Inferior parietal cortex (tissue), 1 donor: Measurements from ENCODE around the gene LUZP1.

Experiments
- DNase-seq: peaks from one replicate; pipeline ENCODE4 v3.0.0-alpha.2; 2016; ENCODE audit errors: extremely low spot score

LUZP1 gene

DNA sequence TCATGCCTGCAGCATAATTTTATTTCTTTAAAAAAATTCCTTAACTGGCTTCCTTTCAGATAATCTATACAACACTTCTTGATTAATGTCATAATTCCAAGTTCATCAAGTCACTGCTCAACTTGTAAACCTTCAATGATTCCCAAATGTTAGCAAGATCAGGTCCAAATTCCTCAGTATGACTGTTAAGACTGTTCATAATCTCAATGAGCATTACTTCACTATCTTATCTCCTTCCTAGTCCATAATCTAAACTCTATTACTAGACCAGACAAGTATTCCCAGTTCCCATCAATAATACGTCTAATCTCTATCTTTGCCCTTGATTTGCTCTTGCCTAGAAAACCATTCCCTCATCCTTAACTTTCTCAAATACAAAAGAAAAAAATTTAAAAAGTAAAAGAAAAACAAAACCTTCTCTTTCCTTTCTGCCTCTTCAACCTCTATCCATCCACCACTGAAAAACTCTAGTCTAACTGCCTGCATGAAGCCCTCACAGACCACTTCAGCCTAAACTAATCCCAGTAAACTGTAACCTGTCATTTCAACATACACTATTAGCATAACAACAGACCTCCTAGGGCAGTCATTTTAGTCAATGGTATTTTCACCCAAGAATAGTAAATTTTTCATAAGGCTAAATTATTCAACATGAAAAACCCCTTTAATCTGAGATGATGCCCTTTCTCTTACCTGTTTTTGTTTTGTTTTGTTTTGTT is 15.5 kb downstream of the LUZP1 start:
- DNase-seq = no peak

DNA sequence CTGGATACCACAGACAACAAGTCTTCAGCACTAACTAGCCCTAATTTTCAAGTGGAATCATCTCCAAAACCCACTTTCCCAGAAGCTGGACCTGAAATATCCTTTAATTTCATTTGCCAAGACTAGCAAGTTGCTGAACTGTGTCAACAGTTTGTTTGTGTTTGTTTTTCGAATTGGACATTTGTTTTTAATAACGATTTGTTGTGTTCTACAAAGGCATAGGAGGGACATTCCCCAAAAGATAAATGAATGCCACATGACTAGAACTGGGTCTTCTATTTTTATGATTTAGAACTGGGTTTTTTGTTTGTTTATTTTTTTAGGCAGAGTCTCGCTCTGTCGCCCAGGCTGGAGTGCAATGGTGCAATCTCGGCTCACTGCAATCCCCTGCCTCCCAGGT is 17.9 kb downstream of the LUZP1 start:
- no peak for DNase-seq

DNA sequence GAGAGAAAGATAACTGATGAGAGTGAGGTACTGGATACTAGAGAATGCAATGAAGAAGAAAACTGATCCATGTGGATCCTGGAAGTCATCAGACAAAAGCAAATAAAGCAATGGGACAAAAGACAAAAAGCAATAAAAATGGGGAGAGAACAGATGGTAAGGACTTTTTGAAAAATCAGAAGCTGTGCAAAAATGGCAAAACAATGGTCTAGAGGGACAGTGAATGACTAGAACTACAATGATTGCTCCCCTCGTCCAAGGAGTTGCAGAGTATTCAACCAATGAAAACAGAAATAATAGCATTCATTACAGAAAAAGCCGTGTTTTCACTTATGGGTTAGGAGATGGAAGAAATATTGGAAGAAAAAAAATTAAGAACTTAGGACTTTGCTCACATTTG is 18.5 kb downstream of the LUZP1 start:
- no peak for DNase-seq

GRCh38 chr1:23149114-23149513 is 19.5 kb downstream of the LUZP1 start:
- no peak for DNase-seq

- no peak for DNase-seq
Observed at GRCh38 chr1:23148084-23148483, 20.6 kb downstream of the LUZP1 start.

DNA sequence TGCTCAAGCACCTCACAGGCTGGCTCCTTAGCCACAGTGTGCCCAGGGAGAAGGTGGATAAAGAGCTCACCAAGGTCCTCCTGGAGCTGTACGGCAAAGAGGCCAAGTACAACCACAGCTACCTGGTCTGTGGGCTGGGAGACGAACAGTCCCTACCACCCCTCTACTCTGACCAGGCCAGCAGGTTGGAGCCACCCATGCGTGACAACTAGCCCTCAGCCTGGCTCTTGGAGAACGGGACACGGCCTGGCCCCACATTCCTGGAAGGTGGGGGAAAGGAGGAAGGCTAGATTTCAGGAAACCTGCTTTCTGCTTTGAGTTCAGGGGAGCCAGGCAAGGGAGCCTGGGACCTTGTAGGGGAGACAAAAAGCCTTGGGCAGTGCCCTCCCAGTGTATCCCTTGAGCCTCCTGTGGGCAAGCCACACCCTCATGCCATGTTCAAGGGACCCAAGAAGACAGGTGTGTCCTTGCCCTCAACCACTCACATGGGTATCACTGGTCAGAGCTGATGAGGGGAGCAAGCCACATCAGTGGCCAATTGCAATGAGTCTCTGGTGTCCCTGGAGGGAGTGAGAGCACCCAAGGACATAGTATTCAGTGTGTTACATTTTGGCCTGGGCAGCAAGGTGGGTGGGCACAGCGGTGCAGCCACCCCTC is 27.6 kb downstream of the LUZP1 start:
- DNase-seq = no peak

- no peak for DNase-seq
Observed at GRCh38 chr1:23135268-23135667, 33.4 kb downstream of the LUZP1 start.

GRCh38 chr1:23134055-23134454 is 34.6 kb downstream of the LUZP1 start:
- no peak for DNase-seq

DNA sequence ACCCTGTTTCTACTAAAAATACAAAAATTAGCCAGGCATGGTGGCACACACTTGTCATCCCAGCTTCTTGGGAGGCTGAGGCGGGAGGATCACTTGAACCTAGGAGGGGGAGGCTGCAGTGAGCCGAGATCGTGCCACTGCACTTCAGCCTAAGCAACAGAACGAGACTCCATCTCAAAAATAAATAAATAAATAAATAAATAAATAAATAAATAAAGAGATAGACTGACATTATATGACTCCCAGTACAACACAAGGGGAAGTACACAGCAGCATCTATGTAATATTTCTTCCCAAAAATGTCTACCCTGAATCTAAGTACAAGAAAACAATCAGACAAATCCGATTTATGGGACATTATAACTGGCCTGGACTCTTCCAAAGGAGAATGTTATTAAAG is 35.1 kb downstream of the LUZP1 start:
- DNase-seq = no peak

DNA sequence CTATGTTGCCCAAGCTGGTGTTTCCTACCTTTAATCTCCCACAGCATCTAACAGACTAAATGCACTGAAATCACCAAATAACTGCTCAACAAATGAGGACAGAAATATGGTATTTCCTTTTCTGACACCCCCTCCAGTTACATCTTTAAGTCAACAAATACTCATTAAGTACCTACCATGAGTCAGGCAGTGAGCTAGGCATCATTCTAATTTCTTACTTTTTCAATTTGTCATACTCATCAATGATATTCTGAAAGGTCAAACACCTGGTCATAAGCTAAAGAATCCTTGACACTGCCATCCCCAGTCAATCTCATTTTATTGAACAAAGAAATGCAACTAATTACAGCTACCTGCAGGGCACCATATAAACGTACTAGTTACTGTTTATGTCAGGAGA is 36.6 kb downstream of the LUZP1 start:
- DNase-seq = no peak

- no peak for DNase-seq
Observed at GRCh38 chr1:23129846-23130245, 38.8 kb downstream of the LUZP1 start.

DNA sequence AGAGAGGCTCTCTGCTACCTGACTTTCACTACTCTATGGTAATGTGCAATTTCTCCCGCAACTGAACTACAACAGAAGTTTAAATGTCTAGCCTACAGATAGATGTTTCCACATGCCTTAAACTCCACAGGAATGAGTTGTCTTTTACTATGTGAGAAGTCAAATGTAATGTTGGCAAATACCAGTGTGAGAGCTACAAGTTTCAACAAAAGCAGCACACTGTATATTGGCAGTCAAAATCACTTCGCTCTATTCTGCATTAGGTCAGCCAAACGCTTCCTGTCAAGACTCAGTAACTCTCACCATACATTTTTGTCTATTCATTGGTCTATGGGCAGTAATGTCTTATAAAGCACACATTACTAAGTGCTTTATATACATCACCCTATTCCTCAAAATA is 41.9 kb downstream of the LUZP1 start:
- no peak for DNase-seq

GRCh38 chr1:23126200-23126599 is 42.5 kb downstream of the LUZP1 start:
- DNase-seq = no peak

DNA sequence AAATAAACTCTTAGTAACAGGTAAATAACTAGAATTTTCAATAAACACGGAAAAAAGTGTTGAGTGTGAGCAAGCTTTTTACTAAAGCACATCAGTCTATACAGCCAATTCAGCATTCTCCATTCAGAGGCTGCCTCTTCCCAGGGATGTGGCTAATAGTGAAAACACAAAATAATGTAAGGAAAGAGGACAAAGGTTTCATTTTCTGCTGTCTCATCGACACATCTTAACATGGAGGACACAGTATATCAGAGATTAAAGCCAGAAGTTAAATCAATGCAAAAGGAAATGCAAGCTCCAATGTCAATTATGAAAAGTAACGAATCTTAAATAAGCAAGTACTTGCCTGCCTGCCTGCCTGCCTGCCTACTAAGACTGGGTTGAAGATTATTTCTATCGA is 43.2 kb downstream of the LUZP1 start:
- DNase-seq = no peak

DNA sequence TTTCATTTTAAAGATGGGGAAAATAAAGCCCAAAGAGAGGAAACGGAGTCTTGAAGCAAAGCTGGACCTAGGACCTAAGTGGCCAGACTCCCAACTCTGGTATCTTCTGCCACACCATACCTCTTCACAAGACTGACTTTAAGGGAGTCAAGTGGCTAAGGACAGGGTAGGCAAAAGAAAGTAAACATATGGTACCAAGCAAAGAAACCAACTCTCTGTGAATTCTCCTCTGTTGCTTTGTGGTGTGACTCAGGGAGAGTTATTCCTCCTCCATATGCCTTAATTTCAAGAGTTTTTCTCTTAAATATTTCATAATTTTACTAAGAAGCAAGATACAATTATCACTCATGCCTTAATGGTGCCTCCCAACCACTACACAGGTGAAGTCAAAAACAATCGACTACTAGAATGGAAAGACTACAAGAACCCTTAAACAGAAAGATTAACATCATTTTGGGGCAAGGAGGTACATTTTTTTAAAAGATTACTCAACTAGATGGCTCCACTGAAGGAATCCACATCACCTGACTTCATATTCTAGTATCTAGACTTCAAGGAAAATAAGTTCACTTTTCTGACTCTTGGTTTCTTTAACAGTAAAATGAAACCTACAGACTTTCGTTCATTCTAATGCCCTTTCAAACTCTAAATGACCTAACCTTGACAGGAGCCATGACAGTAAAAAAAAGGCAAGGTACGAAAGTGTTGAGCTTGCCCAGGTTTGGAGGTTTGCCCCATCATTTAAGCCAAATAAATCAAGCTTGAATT is 44.2 kb downstream of the LUZP1 start:
- DNase-seq = no peak

- no peak for DNase-seq
Observed at GRCh38 chr1:23123528-23123927, 45.1 kb downstream of the LUZP1 start.

DNA sequence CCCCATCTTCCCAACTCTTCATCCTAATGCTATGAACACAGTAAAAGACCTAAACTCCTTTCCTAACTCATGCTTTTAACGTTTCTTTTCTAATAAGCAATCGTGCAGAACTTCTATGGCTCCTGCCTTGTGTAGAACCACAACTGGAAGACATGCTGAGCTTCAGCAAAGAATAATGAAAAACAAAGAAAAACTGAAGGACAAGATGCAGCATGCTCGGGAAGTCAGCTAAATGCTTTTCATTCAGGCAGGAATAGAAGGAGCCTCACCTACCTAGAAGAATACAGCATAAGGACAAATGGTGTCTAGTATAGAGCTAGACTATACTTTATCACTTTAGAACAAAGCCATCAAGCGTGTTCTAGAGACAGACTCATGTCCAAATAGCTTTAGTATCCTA is 45.9 kb downstream of the LUZP1 start:
- DNase-seq = no peak

- no peak for DNase-seq
Observed at GRCh38 chr1:23122023-23122748, 46.5 kb downstream of the LUZP1 start.

GRCh38 chr1:23120383-23120782 is 48.3 kb downstream of the LUZP1 start:
- DNase-seq = no peak

- no peak for DNase-seq
Observed at GRCh38 chr1:23118957-23119792, 49.5 kb downstream of the LUZP1 start.

DNA sequence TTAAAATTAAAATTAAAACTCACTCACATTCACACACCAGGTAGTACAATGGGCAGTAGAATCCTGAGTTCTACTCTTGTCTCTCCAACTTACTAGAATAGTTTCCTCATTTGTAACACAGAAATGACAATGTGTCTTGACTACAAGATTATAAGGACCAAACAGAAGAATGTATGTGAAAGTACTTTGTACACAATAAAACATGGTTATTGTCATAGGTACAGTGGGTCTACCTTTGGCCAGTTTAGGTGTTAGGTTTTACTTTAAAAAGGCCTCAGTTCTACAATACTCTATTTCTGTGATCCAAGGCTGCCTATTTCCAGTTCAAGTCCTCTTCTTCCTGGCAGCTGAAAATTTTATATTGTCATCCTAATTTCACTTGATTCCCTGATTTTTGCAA is 50.2 kb downstream of the LUZP1 start:
- no peak for DNase-seq
